ENCODE data around the gene CCDC174. TPM values are rescaled to one million over a fixed set of nuclear protein-coding genes. Genes with fewer than 3 reads are reported as not detected.

The CCDC174 gene
- total RNA-seq, 1 experiment from 2014 or later = 28.7 TPM

GRCh38 chr3:14719006-14719405, 67.4 kb downstream of the CCDC174 start:
- CTCF ChIA-PET = interaction anchor here (0.8 to 1.0 kb wide), 2 partner anchors 9 to 210 kb away, joined by 3 read pairs; no protein-coding TSS in a partner anchor
- Mint-ChIP-seq H3K4me3 (ENCODE audit: unreplicated experiment) (no peak overlapping the region), H3K36me3 (ENCODE audit: insufficient read depth, unreplicated experiment) (no peaks in the 10 kb centered on the region), H3K27me3 (ENCODE audit: insufficient read depth, unreplicated experiment) (peaks cover 43% of the 10 kb centered on the region), H3K9me3 (ENCODE audit: unreplicated experiment) (no peaks in the 10 kb centered on the region), H3K27ac (ENCODE audit: low read depth, unreplicated experiment) (no peak overlapping the region), H3K4me1 (ENCODE audit: insufficient read depth, unreplicated experiment) (peaks cover 5% of the 10 kb centered on the region)
- intact Hi-C loops (cut with micrococcal nuclease) = no loop called here
- no TSS peak for BruUV-seq (replicated peaks)
- TF ChIP-seq CTCF (IDR thresholded peaks at IDR 0.05; ENCODE audit: unreplicated experiment) = no peak
- POLR2A ChIA-PET = no interaction called here
- DNase-seq (ENCODE audit: unreplicated experiment) = no peak

- CTCF ChIA-PET = no interaction called here
- DNase-seq (ENCODE audit: unreplicated experiment) = no peak
- POLR2A ChIA-PET = interaction anchor here (0.6 kb wide), 1 partner anchor 49 kb away, joined by 3 read pairs; no protein-coding TSS in a partner anchor
- no peak for TF ChIP-seq CTCF (IDR thresholded peaks at IDR 0.05; ENCODE audit: unreplicated experiment)
- Mint-ChIP-seq H3K27me3 (ENCODE audit: insufficient read depth, unreplicated experiment) (peaks cover 39% of the 10 kb centered on the region), H3K9me3 (ENCODE audit: unreplicated experiment) (no peaks in the 10 kb centered on the region), H3K27ac (ENCODE audit: low read depth, unreplicated experiment) (no peak overlapping the region), H3K4me3 (ENCODE audit: unreplicated experiment) (no peak overlapping the region), H3K4me1 (ENCODE audit: insufficient read depth, unreplicated experiment) (peaks cover 4% of the 10 kb centered on the region), H3K36me3 (ENCODE audit: insufficient read depth, unreplicated experiment) (no peaks in the 10 kb centered on the region)
- no TSS peak for BruUV-seq (replicated peaks)
- intact Hi-C loops (cut with micrococcal nuclease) = no loop called here
Measured at GRCh38 chr3:14721126-14721864, 69.7 kb downstream of the CCDC174 start.

Other genes with a start within 250 kb of the CCDC174 start
- 4.6 and 7.6 TPM in 2 replicates for gene SLC6A6, start 249.2 kb upstream of the CCDC174 start, total RNA-seq (2022)
- not detected in 2 replicates for gene GRIP2, start 111.4 kb upstream of the CCDC174 start, total RNA-seq (2022)
- 0.15 TPM in 1 of 2 replicates, not detected in the other for gene C3orf20, start 23.4 kb downstream of the CCDC174 start, total RNA-seq (2022)
- gene FGD5, start 167.2 kb downstream of the CCDC174 start, total RNA-seq (2022) = not detected in 2 replicates

All from MCF 10A (cell line).